ENCODE results near the gene LIG4.

DNA sequence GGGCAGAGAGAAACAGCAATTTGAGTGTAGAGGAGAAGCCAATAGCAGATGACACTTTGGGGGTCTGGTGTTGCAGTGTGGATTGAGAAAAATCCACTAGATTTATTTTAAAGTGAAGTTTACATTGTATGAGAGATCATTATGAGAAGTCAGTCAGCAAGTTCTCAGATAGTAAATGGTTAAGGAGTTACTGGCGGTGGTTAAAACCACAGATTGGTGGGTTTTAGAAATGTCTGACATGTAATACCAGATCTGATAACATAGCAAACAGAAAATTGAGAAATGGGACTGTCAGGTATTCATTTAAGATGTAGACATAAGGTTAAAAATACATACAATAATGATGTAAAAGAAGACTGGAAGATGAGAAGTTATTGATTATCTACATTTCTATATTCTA, 10.1 kb upstream of the LIG4 start:
- TF ChIP-seq, protein P1, sequence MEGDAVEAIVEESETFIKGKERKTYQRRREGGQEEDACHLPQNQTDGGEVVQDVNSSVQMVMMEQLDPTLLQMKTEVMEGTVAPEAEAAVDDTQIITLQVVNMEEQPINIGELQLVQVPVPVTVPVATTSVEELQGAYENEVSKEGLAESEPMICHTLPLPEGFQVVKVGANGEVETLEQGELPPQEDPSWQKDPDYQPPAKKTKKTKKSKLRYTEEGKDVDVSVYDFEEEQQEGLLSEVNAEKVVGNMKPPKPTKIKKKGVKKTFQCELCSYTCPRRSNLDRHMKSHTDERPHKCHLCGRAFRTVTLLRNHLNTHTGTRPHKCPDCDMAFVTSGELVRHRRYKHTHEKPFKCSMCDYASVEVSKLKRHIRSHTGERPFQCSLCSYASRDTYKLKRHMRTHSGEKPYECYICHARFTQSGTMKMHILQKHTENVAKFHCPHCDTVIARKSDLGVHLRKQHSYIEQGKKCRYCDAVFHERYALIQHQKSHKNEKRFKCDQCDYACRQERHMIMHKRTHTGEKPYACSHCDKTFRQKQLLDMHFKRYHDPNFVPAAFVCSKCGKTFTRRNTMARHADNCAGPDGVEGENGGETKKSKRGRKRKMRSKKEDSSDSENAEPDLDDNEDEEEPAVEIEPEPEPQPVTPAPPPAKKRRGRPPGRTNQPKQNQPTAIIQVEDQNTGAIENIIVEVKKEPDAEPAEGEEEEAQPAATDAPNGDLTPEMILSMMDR (conservative IDR thresholded peaks at IDR 0.05; ENCODE audit: low read length) = no peak
- TF ChIP-seq EZH2phosphoT487 (IDR thresholded peaks at IDR 0.05; ENCODE audit: borderline replicate concordance) = no peak

Data from Loucy (cell line).